WTC11 (cell line): ENCODE data around the gene RUNX1. TPM values are rescaled to one million over a fixed set of nuclear protein-coding genes. Genes with fewer than 3 reads are reported as not detected.

Experiments
- ATAC-seq: fragments of 200-7000 bp; cut with Tn5 transposase; 2 replicates; pipeline ENCODE4 v1.10.0; 2021; ENCODE audit warnings: mild to moderate bottlenecking, moderate library complexity
- CTCF ChIA-PET: fragments of 300-600 bp; sonication (Branson Sonifier 250); formaldehyde crosslinking; loops from one replicate; lab custom pipeline; 2021; ENCODE audit warnings: antibody characterized with exemption; lab: Charles Lee
- POLR2A ChIA-PET: fragments of 350-600 bp; sonication (Branson Sonifier 250); formaldehyde crosslinking; loops from one replicate; lab custom pipeline; 2021; ENCODE audit warnings: antibody characterized with exemption; lab: Charles Lee
- DNase-seq: peaks from one replicate; pipeline ENCODE4 v3.0.0; 2021; ENCODE audit warnings: low spot score
- H3K27ac Mint-ChIP-seq: 2 replicates; pipeline ENCODE4 v1.8.0; 2021; ENCODE audit warnings: mixed read lengths
- H3K27me3 Mint-ChIP-seq: 2 replicates; pipeline ENCODE4 v1.8.0; 2021; ENCODE audit warnings: low read depth, mild to moderate bottlenecking, moderate library complexity, mixed read lengths
- H3K36me3 Mint-ChIP-seq: 2 replicates; pipeline ENCODE4 v1.8.0; 2021; ENCODE audit warnings: mixed read lengths
- H3K4me1 Mint-ChIP-seq: 2 replicates; pipeline ENCODE4 v1.8.0; 2022; ENCODE audit warnings: mixed read lengths
- H3K4me3 Mint-ChIP-seq: 2 replicates; pipeline ENCODE4 v1.8.0; 2021; ENCODE audit warnings: mild to moderate bottlenecking, moderate library complexity, mixed read lengths
- H3K9me3 Mint-ChIP-seq: 2 replicates; pipeline ENCODE4 v1.8.0; 2021; ENCODE audit warnings: mixed read lengths
- ATF1 ChIP-seq: sonication (generic); formaldehyde crosslinking; IDR thresholded peaks from 2 replicates; pipeline ENCODE4 v1.8.1; 2023; ENCODE audit warnings: mild to moderate bottlenecking, moderate library complexity, missing genetic modification reagents
- CBFB ChIP-seq: sonication (generic); formaldehyde crosslinking; IDR thresholded peaks from 2 replicates; pipeline ENCODE4 v1.8.1; 2022; ENCODE audit warnings: mild to moderate bottlenecking, low read depth, missing genetic modification reagents
- CDX4 ChIP-seq: fragments of 250-450 bp; sonication (Bioruptor Pico); IDR thresholded peaks from 2 replicates; pipeline ENCODE4 v1.9.0; 2021; ENCODE audit warnings: moderate library complexity, mild to moderate bottlenecking, inconsistent platforms, borderline replicate concordance
- ETV6 ChIP-seq: sonication (generic); formaldehyde crosslinking; IDR thresholded peaks from 2 replicates; pipeline ENCODE4 v1.8.1; 2022; ENCODE audit warnings: mild to moderate bottlenecking, missing genetic modification reagents
- GTF2I ChIP-seq: fragments of 250-450 bp; sonication (Bioruptor Pico); conservative IDR thresholded peaks from 2 replicates; pipeline ENCODE4 v1.4.0; 2021; ENCODE audit warnings: mild to moderate bottlenecking
- KAT7 ChIP-seq: sonication (generic); formaldehyde crosslinking; IDR thresholded peaks from 2 replicates; pipeline ENCODE4 v1.8.1; 2023; ENCODE audit warnings: missing genetic modification reagents, mild to moderate bottlenecking, borderline replicate concordance
- MYBL2 ChIP-seq: sonication (generic); formaldehyde crosslinking; IDR thresholded peaks from 2 replicates; pipeline ENCODE4 v1.8.1; 2023; ENCODE audit warnings: mild to moderate bottlenecking, moderate library complexity, missing genetic modification reagents
- RELA ChIP-seq: sonication (generic); formaldehyde crosslinking; IDR thresholded peaks from 2 replicates; pipeline ENCODE4 v1.8.1; 2022; ENCODE audit warnings: missing genetic modification reagents, mild to moderate bottlenecking, borderline replicate concordance
- SP1 ChIP-seq: sonication (generic); formaldehyde crosslinking; conservative IDR thresholded peaks from 2 replicates; pipeline ENCODE4 v1.8.1; 2022; ENCODE audit warnings: missing genetic modification reagents
- STAT6 ChIP-seq: sonication (generic); formaldehyde crosslinking; conservative IDR thresholded peaks from 2 replicates; pipeline ENCODE4 v1.8.1; 2023; ENCODE audit warnings: mild to moderate bottlenecking, low read depth, missing genetic modification reagents, moderate library complexity
- TCF7 ChIP-seq: sonication (generic); formaldehyde crosslinking; IDR thresholded peaks from 2 replicates; pipeline ENCODE4 v1.8.0; 2022; ENCODE audit warnings: mild to moderate bottlenecking, low read depth, missing genetic modification reagents, moderate library complexity
- TP53 ChIP-seq: sonication (generic); formaldehyde crosslinking; IDR thresholded peaks from 2 replicates; pipeline ENCODE4 v1.8.1; 2023; ENCODE audit warnings: mild to moderate bottlenecking, missing genetic modification reagents
- ZBTB21 ChIP-seq: sonication (generic); formaldehyde crosslinking; IDR thresholded peaks from 2 replicates; pipeline ENCODE4 v1.8.1; 2023; ENCODE audit warnings: mild to moderate bottlenecking, missing genetic modification reagents, borderline replicate concordance
- ZNF281 ChIP-seq: sonication (generic); formaldehyde crosslinking; IDR thresholded peaks from 2 replicates; pipeline ENCODE4 v1.8.0; 2023; ENCODE audit warnings: mild to moderate bottlenecking, missing genetic modification reagents
- total RNA-seq: library from RNA; stranded (reverse); gene quantifications from 3 replicates; pipeline ENCODE4 v1.2.3, GENCODE V29; 2021
- TF ChIP-seq, protein P1 (sequence below): sonication (generic); formaldehyde crosslinking; IDR thresholded peaks from 2 replicates; pipeline ENCODE4 v1.8.1; 2023; ENCODE audit warnings: mild to moderate bottlenecking, missing genetic modification reagents
- TF ChIP-seq, protein P2 (sequence below): fragments of 250-450 bp; sonication (Bioruptor Pico); IDR thresholded peaks from 2 replicates; pipeline ENCODE4 v1.8.0; 2021; ENCODE audit warnings: mild to moderate bottlenecking
- TF ChIP-seq, protein P3 (sequence below): sonication (generic); formaldehyde crosslinking; IDR thresholded peaks from 2 replicates; pipeline ENCODE4 v1.8.1; 2022; ENCODE audit warnings: low read depth, missing genetic modification reagents, borderline replicate concordance

The RUNX1 gene
- total RNA-seq, 1 experiment from 2014 or later, result 2.2 TPM

GRCh38 chr21:34764715-34765284 lies 284.3 kb downstream of the RUNX1 start (continued):
- TF ChIP-seq, protein P1, sequence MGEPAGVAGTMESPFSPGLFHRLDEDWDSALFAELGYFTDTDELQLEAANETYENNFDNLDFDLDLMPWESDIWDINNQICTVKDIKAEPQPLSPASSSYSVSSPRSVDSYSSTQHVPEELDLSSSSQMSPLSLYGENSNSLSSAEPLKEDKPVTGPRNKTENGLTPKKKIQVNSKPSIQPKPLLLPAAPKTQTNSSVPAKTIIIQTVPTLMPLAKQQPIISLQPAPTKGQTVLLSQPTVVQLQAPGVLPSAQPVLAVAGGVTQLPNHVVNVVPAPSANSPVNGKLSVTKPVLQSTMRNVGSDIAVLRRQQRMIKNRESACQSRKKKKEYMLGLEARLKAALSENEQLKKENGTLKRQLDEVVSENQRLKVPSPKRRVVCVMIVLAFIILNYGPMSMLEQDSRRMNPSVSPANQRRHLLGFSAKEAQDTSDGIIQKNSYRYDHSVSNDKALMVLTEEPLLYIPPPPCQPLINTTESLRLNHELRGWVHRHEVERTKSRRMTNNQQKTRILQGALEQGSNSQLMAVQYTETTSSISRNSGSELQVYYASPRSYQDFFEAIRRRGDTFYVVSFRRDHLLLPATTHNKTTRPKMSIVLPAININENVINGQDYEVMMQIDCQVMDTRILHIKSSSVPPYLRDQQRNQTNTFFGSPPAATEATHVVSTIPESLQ (CRISPR knock-in tag), result no peak
- TF ChIP-seq CDX4, result no peak
- TF ChIP-seq, protein P2, sequence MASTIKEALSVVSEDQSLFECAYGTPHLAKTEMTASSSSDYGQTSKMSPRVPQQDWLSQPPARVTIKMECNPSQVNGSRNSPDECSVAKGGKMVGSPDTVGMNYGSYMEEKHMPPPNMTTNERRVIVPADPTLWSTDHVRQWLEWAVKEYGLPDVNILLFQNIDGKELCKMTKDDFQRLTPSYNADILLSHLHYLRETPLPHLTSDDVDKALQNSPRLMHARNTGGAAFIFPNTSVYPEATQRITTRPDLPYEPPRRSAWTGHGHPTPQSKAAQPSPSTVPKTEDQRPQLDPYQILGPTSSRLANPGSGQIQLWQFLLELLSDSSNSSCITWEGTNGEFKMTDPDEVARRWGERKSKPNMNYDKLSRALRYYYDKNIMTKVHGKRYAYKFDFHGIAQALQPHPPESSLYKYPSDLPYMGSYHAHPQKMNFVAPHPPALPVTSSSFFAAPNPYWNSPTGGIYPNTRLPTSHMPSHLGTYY (CRISPR knock-in tag), result no peak

DNA sequence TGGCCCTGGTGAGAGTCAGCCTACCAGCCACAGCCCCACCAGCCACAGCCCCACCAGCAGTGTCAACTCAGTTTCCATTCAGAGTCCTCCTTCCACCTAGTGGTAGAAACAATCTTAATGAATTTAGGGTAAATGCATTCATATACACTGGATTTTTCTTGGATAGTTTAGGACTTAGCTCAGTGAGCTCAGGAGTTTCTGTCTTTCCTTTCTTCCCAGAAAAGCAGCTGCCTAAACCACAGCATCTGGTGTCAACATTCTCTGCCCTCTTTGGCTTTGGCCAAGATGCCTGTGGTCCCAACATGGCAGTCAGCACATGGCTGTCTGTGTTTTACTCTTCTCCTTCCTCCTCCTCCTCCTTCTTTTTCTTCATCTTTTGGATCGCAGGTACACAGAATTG lies 286.3 kb downstream of the RUNX1 start:
- Mint-ChIP-seq H3K36me3 (peaks cover 4% of the 10 kb centered on the region; the same call in 1 of the 2 replicates), H3K4me1 (no peaks in the 10 kb centered on the region), H3K4me3 (no peak overlapping the region), H3K27ac (no peak overlapping the region), H3K9me3 (peaks cover 14% of the 10 kb centered on the region), H3K27me3 (peaks cover 2% of the 10 kb centered on the region)
- ATAC-seq (no peak), DNase-seq (no peak)
- CTCF ChIA-PET, result interaction anchor here (3.7 kb wide), 1 partner anchor 17 kb away, joined by 25 read pairs; no protein-coding TSS in a partner anchor
- no peak for TF ChIP-seq ATF1 (CRISPR knock-in tag)
- TF ChIP-seq GTF2I (CRISPR knock-in tag), result no peak
- no peak for TF ChIP-seq RELA
- no peak for TF ChIP-seq SP1 (CRISPR knock-in tag)
- TF ChIP-seq, all 79 proteins: peak for 0
- POLR2A ChIA-PET, result no interaction called here

DNA sequence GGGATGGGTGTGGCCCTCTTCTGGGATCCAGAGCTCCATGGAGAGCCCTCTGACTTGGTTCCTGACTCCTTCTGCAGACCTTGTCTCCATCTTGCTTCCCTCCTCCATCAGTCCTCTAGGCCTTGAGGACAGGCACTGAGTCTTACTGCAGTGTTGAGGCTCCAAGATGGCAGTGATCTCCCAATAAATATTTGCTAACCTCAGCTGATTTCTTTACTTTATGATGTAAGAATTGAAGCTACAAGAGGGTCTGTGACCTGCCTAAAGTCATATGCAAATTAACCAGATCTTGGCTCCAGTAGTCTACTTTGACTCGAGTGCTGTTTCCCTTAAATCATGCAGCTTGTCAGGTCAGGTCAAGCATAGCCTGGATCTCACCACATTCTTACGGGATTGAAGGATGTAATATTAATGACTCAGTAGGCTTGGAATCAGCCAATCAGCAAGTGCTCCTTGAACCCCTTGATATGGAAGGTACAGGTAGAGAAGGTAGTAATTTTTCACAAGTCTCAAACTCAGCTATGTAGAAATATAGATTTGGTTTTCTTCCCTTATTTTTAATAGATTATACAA lies 287.3 kb downstream of the RUNX1 start:
- ChIA-PET POLR2A (no interaction called here), CTCF (interaction anchor here (3.7 kb wide), 1 partner anchor 16 kb away, joined by 25 read pairs; no protein-coding TSS in a partner anchor)
- peaks cover 4% of the 10 kb centered on the region; the same call in 1 of the 2 replicates for H3K36me3 Mint-ChIP-seq
- no peak for ATAC-seq
- H3K27me3 Mint-ChIP-seq, result peaks cover 2% of the 10 kb centered on the region
- no peak for DNase-seq
- no peaks in the 10 kb centered on the region for H3K4me1 Mint-ChIP-seq
- H3K9me3 Mint-ChIP-seq, result peaks cover 14% of the 10 kb centered on the region
- no peak overlapping the region for H3K4me3 Mint-ChIP-seq
- H3K27ac Mint-ChIP-seq, result no peak overlapping the region
- TF ChIP-seq CBFB (CRISPR knock-in tag) (no peak), TCF7 (CRISPR knock-in tag) (no peak), TP53 (no peak), STAT6 (no peak), ETV6 (no peak), KAT7 (CRISPR knock-in tag) (no peak), MYBL2 (CRISPR knock-in tag) (no peak), ZNF281 (CRISPR knock-in tag) (no peak), ZBTB21 (CRISPR knock-in tag) (no peak)
- TF ChIP-seq, protein P3, sequence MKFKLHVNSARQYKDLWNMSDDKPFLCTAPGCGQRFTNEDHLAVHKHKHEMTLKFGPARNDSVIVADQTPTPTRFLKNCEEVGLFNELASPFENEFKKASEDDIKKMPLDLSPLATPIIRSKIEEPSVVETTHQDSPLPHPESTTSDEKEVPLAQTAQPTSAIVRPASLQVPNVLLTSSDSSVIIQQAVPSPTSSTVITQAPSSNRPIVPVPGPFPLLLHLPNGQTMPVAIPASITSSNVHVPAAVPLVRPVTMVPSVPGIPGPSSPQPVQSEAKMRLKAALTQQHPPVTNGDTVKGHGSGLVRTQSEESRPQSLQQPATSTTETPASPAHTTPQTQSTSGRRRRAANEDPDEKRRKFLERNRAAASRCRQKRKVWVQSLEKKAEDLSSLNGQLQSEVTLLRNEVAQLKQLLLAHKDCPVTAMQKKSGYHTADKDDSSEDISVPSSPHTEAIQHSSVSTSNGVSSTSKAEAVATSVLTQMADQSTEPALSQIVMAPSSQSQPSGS (CRISPR knock-in tag), result no peak
